OCI-LY7 (cell line): ENCODE data around the gene XIAP. TPM values are rescaled to one million over a fixed set of nuclear protein-coding genes. Genes with fewer than 3 reads are reported as not detected.
"Not testable (repeated sequence)": the region's sequence is repeated elsewhere in the genome, so short reads cannot be mapped to it uniquely, and the experiment has no call there.

Experiments used
- Bru-seq: library from RNA; stranded (reverse); fragments of 400-500 nt; gene quantifications from one replicate; lab custom pipeline; 2021; lab: Mats Ljungman, UMichigan
- BruChase-seq, 2 experiments: library from RNA; stranded (reverse); fragments of 400-500 nt; gene quantifications; one replicate each; lab custom pipeline; 2021; lab: Mats Ljungman, UMichigan
- BruUV-seq: library from RNA; stranded (reverse); fragments of 400-500 nt; replicated peaks from 2 replicates; lab custom pipeline; 2021; lab: Mats Ljungman, UMichigan
- CTCF ChIA-PET: fragments of 300-600 bp; sonication (Branson Sonifier 250); formaldehyde crosslinking; loops from one replicate; lab custom pipeline; 2022; ENCODE audit warnings: antibody characterized with exemption; ENCODE audit not compliant: unreplicated experiment; lab: Charles Lee
- POLR2A ChIA-PET: fragments of 300-600 bp; sonication (Branson Sonifier 250); formaldehyde crosslinking; loops from one replicate; lab custom pipeline; 2022; ENCODE audit warnings: antibody characterized with exemption; lab: Charles Lee
- DNase-seq: peaks from one replicate; pipeline ENCODE4 v3.0.0-alpha.2; 2015; ENCODE audit warnings: low spot score
- H2AFZ ChIP-seq: fragments of 200-600 bp; sonication (generic), shearing (Covaris generic); 2 replicates; pipeline ENCODE4 v1.6.1; 2014; ENCODE audit warnings: mild to moderate bottlenecking, antibody characterized with exemption, low read length, moderate library complexity
- H3K27ac ChIP-seq: fragments of 200-600 bp; sonication (generic); 2 replicates; pipeline ENCODE4 v1.5.1; 2014; ENCODE audit warnings: mixed run types, low read depth, mild to moderate bottlenecking, moderate library complexity, low read length, inconsistent platforms; ENCODE audit not compliant: poor library complexity, severe bottlenecking
- H3K36me3 ChIP-seq: fragments of 200-600 bp; sonication (generic); 2 replicates; pipeline ENCODE4 v1.6.1; 2014; ENCODE audit warnings: mild to moderate bottlenecking, antibody characterized with exemption, low read length, moderate library complexity, mixed read lengths; ENCODE audit not compliant: insufficient read depth
- H3K4me1 ChIP-seq: fragments of 200-600 bp; sonication (generic); 2 replicates; pipeline ENCODE4 v1.5.1; 2014; ENCODE audit warnings: mild to moderate bottlenecking, low read length; ENCODE audit not compliant: insufficient read depth, poor library complexity, severe bottlenecking
- H3K4me2 ChIP-seq: fragments of 200-600 bp; sonication (generic); 2 replicates; pipeline ENCODE4 v1.6.1; 2014; ENCODE audit warnings: mild to moderate bottlenecking, low read length
- H3K4me3 ChIP-seq: fragments of 200-600 bp; sonication (generic); 2 replicates; pipeline ENCODE4 v1.5.1; 2014; ENCODE audit warnings: mild to moderate bottlenecking, low read depth, low read length; ENCODE audit not compliant: poor library complexity, severe bottlenecking
- H3K79me2 ChIP-seq: fragments of 200-600 bp; sonication (generic); 2 replicates; pipeline ENCODE4 v1.6.1; 2016; ENCODE audit warnings: low read depth, mild to moderate bottlenecking, low read length, moderate library complexity, mixed read lengths; ENCODE audit not compliant: insufficient read depth
- H3K9me2 ChIP-seq: fragments of 200-600 bp; sonication (generic); 2 replicates; pipeline ENCODE4 v1.6.1; 2016; ENCODE audit warnings: mild to moderate bottlenecking, low read length, mixed read lengths; ENCODE audit not compliant: insufficient read depth
- H3K9me3 ChIP-seq: fragments of 200-600 bp; sonication (generic); 2 replicates; pipeline ENCODE4 v1.6.1; 2014; ENCODE audit warnings: mild to moderate bottlenecking, mixed run types, low read length, mixed read lengths
- H4K20me1 ChIP-seq: fragments of 200-600 bp; sonication (generic); 2 replicates; pipeline ENCODE4 v1.6.1; 2014; ENCODE audit warnings: mild to moderate bottlenecking, antibody characterized with exemption, low read length, moderate library complexity, mixed read lengths; ENCODE audit not compliant: insufficient read depth
- CTCF ChIP-seq: fragments of 200-600 bp; sonication (generic); conservative IDR thresholded peaks from 2 replicates; pipeline ENCODE4 v1.5.1; 2014; ENCODE audit warnings: mild to moderate bottlenecking, antibody characterized with exemption, low read length, moderate library complexity, mixed read lengths
- EZH2phosphoT487 ChIP-seq: fragments of 200-600 bp; sonication (generic); IDR thresholded peaks from 2 replicates; pipeline ENCODE4 v1.6.1; 2018; ENCODE audit warnings: low read depth, borderline replicate concordance, mild to moderate bottlenecking, mixed run types, antibody characterized with exemption, low read length, moderate library complexity, mixed read lengths
- intact Hi-C: fragments of 100-400 bp; cut with micrococcal nuclease; formaldehyde crosslinking; loops from one replicate; pipeline ENCODE4 v1.10.0; 2022; ENCODE audit not compliant: unreplicated experiment
- long read RNA-seq: library from polyadenylated mRNA; stranded (forward); transcript quantifications from one replicate; pipeline ENCODE4 v2.0.0, GENCODE V29; 2022
- total RNA-seq, 2 experiments: library from RNA; depleted of rRNA in 1 of 2; stranded (reverse); fragments of >200 nt in 1 of 2; shearing (Covaris generic) in 1 of 2; gene quantifications; 2 replicates each; pipeline ENCODE4 v1.2.3, GENCODE V29; 2014 to 2022

Gene XIAP
- total RNA-seq (2014; rRNA removed; shearing (Covaris generic)): 20.2 and 29.7 TPM in 2 replicates
- 28.7 and 34.0 TPM in 2 replicates for total RNA-seq (2022)
- percentile 78 among the genes with signal in this experiment for Bru-seq, nascent RNA
- percentile 77 among the genes with signal in this experiment for BruChase-seq, experiment 1, labeled RNA remaining after a 6-hour chase
- percentile 91 among the genes with signal in this experiment for BruChase-seq, experiment 2, labeled RNA remaining after a 2-hour chase
- long read RNA-seq, partial matches to known transcripts: 0 of 1 reads
- long read RNA-seq, other reads (novel, unspliced or antisense): 1 of 1 reads

GRCh38 chrX:123859846-123860838 lies at the start of gene XIAP:
XIAP (plus strand) TSS chrX:123860053; CDS start chrX:123885663, 25,610 bp downstream.
- intact Hi-C loops: loop anchor here (2.0 kb wide), 1 partner anchor 103 kb away; no protein-coding TSS in a partner anchor
- Histone ChIP-seq H3K9me3 (no peaks in the 10 kb centered on the region), H2AFZ (peak within 1 kb of the TSS; percentile 88; the same call in 1 of the 2 replicates), H4K20me1 (no peaks in the 10 kb centered on the region), H3K36me3 (peaks cover 12% of the 10 kb centered on the region), H3K27ac (peak within 1 kb of the TSS; percentile 83), H3K4me1 (peaks cover 12% of the 10 kb centered on the region), H3K9me2 (no peaks in the 10 kb centered on the region), H3K79me2 (peaks cover 47% of the 10 kb centered on the region), H3K4me3 (peak within 1 kb of the TSS; percentile 87), H3K4me2 (peak within 1 kb of the TSS; percentile 92)
- TF ChIP-seq CTCF (no peak), EZH2phosphoT487 (no peak)
- no TSS peak for BruUV-seq
- CTCF ChIA-PET: no interaction called here
- peak; percentile 69 for DNase-seq
- POLR2A ChIA-PET: interaction anchor here (0.7 to 1.1 kb wide), 4 partner anchors 8 to 180 kb away, joined by 3 to 4 read pairs (median 4); no protein-coding TSS in a partner anchor

- ChIA-PET POLR2A (no interaction called here), CTCF (no interaction called here)
- no peaks in the 10 kb centered on the region for H3K36me3 ChIP-seq
- no peak overlapping the region for H2AFZ ChIP-seq
- no peaks in the 10 kb centered on the region for H4K20me1 ChIP-seq
- no peak for DNase-seq
- H3K4me1 ChIP-seq: no peaks in the 10 kb centered on the region
- no peaks in the 10 kb centered on the region for H3K79me2 ChIP-seq
- no peaks in the 10 kb centered on the region for H3K9me2 ChIP-seq
- H3K9me3 ChIP-seq: no peaks in the 10 kb centered on the region
- TF ChIP-seq CTCF (no peak), EZH2phosphoT487 (no peak)
- intact Hi-C loops: no loop called here
- no peak overlapping the region for H3K27ac ChIP-seq
- H3K4me3 ChIP-seq: no peak overlapping the region
- BruUV-seq: no TSS peak
- H3K4me2 ChIP-seq: no peak overlapping the region
Measured at GRCh38 chrX:123814343-123814742, 45.5 kb upstream of the XIAP start.

GRCh38 chrX:123814934-123815394 lies 44.9 kb upstream of the XIAP start:
- H4K20me1 ChIP-seq, H3K9me2 ChIP-seq, H3K9me3 ChIP-seq, H3K27ac ChIP-seq, intact Hi-C loops, BruUV-seq, H2AFZ ChIP-seq, H3K36me3 ChIP-seq, CTCF ChIA-PET, H3K4me2 ChIP-seq, DNase-seq, H3K4me1 ChIP-seq, POLR2A ChIA-PET, H3K79me2 ChIP-seq, H3K4me3 ChIP-seq: not testable (repeated sequence)
